ENCODE data around the gene TFDP2.

Gene TFDP2

GRCh38 chr3:141971571-141971970 lies 177.8 kb downstream of the TFDP2 start:
- no peak for DNase-seq (ENCODE audit: low read depth in 3 of 3, low spot score in 1 of 3)

- no peak for DNase-seq (ENCODE audit: low read depth in 3 of 3, low spot score in 1 of 3)
These were observed 179.6 kb downstream of the TFDP2 start for GRCh38 chr3:141969711-141970110.

GRCh38 chr3:141965471-141965870 lies 183.9 kb downstream of the TFDP2 start:
- no peak for DNase-seq (ENCODE audit: low read depth in 3 of 3, low spot score in 1 of 3)

- no peak for DNase-seq (ENCODE audit: low read depth in 3 of 3, low spot score in 1 of 3)
These were observed 186.0 kb downstream of the TFDP2 start for GRCh38 chr3:141963301-141963700.

GRCh38 chr3:141960731-141961130 lies 188.6 kb downstream of the TFDP2 start:
- no peak for DNase-seq (ENCODE audit: low read depth in 3 of 3, low spot score in 1 of 3)

- no peak for DNase-seq (ENCODE audit: low read depth in 3 of 3, low spot score in 1 of 3)
These were observed 189.5 kb downstream of the TFDP2 start for GRCh38 chr3:141959589-141960554.

- DNase-seq (ENCODE audit: low read depth in 3 of 3, low spot score in 1 of 3): no peak
These were observed 194.2 kb downstream of the TFDP2 start for GRCh38 chr3:141955175-141955574.

GRCh38 chr3:141952611-141953010 lies 196.7 kb downstream of the TFDP2 start:
- no peak for DNase-seq (ENCODE audit: low read depth in 3 of 3, low spot score in 1 of 3)

GRCh38 chr3:141950572-141951493 lies 198.5 kb downstream of the TFDP2 start:
- DNase-seq (ENCODE audit: low read depth in 3 of 3, low spot score in 1 of 3): no peak

- no peak for DNase-seq (ENCODE audit: low read depth in 3 of 3, low spot score in 1 of 3)
These were observed 199.4 kb downstream of the TFDP2 start for GRCh38 chr3:141949972-141950371.

GRCh38 chr3:141949399-141949798 lies 199.9 kb downstream of the TFDP2 start:
- no peak for DNase-seq (ENCODE audit: low read depth in 3 of 3, low spot score in 1 of 3)

- no peak for DNase-seq (ENCODE audit: low read depth in 3 of 3, low spot score in 1 of 3)
These were observed 203.4 kb downstream of the TFDP2 start for GRCh38 chr3:141945726-141946485.

GRCh38 chr3:141942006-141942405 lies 207.3 kb downstream of the TFDP2 start:
- DNase-seq (ENCODE audit: low read depth in 3 of 3, low spot score in 1 of 3): no peak

- DNase-seq (ENCODE audit: low read depth in 3 of 3, low spot score in 1 of 3): no peak
These were observed 208.3 kb downstream of the TFDP2 start for GRCh38 chr3:141941093-141941492.

GRCh38 chr3:141940194-141940776 lies 209.1 kb downstream of the TFDP2 start:
- no peak for DNase-seq (ENCODE audit: low read depth in 3 of 3, low spot score in 1 of 3)

GRCh38 chr3:141939759-141940158 lies 209.6 kb downstream of the TFDP2 start:
- DNase-seq (ENCODE audit: low read depth in 3 of 3, low spot score in 1 of 3): no peak

GRCh38 chr3:141938011-141938500 lies 211.3 kb downstream of the TFDP2 start:
- DNase-seq (ENCODE audit: low read depth in 3 of 3, low spot score in 1 of 3): no peak

GRCh38 chr3:141934354-141934753 lies 215.0 kb downstream of the TFDP2 start:
- no peak for DNase-seq (ENCODE audit: low read depth in 3 of 3, low spot score in 1 of 3)

GRCh38 chr3:141933421-141934300 lies 215.7 kb downstream of the TFDP2 start:
- no peak for DNase-seq (ENCODE audit: low read depth in 3 of 3, low spot score in 1 of 3)

All from stimulated activated CD4-positive, alpha-beta T cell treated with anti-CD3 and anti-CD28 coated beads, TNF-alpha, amount 100 ng/mL, for 1 hour (primary cell).